GM18873 (cell line): Measurements from ENCODE around the gene TM9SF4.

Source experiments
- ATAC-seq: cut with Tn5 transposase; IDR thresholded peaks from one replicate; pipeline ENCODE4 v1.9.1; 2021; ENCODE audit warnings: mild to moderate bottlenecking, moderate library complexity, moderate number of reproducible peaks; ENCODE audit not compliant: unreplicated experiment, low FRiP score

The TM9SF4 gene, protein sequence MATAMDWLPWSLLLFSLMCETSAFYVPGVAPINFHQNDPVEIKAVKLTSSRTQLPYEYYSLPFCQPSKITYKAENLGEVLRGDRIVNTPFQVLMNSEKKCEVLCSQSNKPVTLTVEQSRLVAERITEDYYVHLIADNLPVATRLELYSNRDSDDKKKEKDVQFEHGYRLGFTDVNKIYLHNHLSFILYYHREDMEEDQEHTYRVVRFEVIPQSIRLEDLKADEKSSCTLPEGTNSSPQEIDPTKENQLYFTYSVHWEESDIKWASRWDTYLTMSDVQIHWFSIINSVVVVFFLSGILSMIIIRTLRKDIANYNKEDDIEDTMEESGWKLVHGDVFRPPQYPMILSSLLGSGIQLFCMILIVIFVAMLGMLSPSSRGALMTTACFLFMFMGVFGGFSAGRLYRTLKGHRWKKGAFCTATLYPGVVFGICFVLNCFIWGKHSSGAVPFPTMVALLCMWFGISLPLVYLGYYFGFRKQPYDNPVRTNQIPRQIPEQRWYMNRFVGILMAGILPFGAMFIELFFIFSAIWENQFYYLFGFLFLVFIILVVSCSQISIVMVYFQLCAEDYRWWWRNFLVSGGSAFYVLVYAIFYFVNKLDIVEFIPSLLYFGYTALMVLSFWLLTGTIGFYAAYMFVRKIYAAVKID

DNA sequence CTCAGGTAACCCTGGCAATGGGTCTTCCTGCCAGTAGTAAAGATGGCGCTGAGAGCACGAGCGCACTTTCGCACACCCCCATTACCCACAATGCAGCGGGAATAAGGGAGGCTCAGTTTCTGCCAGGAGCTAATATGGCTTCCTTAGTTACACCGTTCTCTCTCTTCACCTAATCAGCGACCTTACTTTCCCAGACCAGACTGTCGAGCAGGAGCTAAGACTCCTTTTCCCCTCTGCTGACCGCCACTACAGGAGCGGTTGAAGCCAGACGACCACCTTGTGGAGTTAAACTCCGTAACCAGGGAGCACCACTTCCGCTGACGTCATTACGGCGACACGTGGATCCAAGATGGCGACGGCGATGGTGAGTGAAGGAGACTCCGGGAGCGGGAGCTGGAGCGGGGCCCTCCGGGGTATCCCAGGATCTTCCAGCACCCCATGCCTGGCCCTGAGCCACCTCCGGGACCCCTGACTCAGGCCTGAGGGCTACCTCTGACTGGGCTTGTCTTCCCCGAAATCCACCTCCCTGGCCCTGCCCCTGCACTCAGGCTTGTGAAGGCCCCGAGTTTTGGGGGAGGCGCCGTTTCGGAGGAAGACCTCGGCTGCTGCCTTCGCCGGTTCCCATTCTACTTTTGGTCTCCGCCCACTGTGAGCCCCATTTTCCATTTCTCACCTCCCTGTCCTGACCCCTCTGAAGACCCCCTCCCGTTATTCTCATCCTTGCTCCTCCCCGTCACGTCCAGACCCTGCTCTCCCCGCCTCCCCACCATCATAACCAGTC lies at the start of gene TM9SF4:
TM9SF4 (plus strand) TSS at position 323 of the 781 bp plus-strand sequence; CDS start at position 350, 27 bp downstream.
- ATAC-seq = peak; percentile 74

DNA sequence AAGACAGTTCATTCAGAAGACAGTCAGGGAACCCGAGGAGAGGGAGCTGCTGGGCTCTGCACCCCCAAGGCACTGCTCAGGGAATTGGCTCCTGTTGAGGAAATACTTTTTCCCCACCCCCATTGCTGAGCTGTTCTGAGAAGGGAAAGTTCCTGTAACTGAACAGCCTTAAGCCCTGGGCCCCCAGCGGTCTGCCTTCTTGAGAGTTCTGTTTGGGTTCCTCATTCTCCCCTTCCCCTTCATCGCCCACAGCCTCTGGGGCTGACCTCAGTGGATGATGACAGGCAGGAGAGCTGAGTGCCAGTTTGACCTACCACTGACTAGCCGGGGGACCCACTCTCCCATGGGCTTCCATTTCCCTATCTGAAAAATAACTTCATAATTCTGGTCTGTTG lies 46.7 kb upstream of the TM9SF4 start:
- no peak for ATAC-seq

DNA sequence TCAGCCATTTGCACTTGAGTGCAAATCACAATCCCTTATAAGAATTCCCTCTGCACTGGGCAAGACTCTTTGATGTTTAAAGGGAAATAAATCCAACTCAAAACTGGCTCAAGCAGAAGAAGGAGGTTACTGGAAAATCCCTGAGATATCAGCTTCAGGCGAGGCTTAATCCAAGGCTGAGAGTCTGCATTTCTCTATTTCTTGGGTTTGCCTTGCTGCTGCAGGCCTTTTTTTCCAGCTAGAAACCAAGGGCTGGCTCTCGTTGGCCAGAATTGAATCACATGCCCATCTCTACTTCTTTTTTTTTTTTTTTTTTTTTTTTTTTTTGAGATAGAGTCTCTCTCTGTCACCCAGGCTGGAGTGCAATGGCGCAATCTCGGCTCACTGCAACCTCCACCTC lies 45.8 kb upstream of the TM9SF4 start:
- no peak for ATAC-seq

DNA sequence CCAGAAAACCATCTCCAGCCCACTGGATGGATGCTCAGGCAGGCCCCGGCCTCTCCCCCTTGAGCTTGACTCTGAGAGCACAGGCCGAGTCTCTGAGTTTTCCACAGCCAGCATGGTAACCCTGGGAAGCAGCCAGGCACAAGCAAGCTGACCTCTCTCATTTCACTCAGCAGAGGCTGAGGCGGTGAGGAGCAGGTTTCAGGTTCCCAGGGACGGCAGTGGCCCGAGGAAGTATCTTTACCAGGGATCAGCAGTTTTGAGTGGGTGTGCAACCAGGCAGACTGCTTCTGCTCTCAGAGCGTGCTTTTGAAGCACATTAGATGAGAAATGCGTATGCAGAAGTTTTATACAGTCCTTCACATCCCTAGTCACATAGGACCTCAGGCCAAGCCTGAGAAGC lies 44.8 kb upstream of the TM9SF4 start:
- no peak for ATAC-seq

DNA sequence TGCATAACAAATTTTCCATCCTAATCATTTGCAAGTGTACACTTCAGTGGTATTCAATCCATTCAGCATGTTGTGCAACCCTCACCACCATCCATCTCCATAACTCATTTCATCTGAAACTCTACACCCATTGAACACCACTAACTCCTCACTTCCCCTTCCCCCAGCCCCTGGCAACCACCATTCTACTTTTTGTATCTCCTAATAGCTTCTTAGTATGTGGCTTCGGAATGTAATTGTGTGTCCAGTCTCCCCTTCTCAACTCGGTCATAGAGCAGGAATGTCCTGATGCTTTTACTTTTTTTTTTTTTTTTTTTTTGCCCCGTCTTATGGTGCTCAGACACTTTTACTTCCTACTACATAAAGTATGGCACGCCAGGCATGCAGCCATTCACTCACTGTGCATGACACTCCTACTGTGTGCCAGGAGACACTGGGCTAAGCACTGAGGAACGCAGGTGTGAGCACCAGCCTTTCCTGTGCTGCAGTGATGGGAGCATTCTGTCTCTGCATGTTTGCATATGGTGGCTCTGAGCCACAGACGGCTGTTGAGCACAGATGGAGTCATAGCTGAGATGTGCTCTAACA lies 42.2 kb upstream of the TM9SF4 start:
- no peak for ATAC-seq

GRCh38 chr20:32068174-32068573 lies 41.3 kb upstream of the TM9SF4 start:
- no peak for ATAC-seq

DNA sequence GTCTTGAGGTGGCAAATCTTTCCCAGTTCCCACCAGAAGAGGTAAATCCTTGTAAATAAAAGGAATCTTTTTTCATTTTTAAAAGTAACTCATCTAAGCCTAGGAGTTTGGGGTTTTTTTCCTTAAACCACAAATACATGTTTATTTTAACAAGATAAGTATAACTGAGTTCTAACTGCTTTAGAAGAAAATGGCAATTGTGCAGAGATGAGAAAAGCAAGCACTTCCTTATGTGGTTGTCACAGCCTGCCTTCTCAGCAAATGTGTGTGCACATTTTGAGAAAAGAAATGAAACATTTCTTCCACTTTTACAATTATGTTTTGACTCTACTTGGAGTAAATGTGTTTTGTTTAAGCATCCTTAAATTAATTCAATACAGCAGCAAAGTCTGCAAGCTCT lies 39.8 kb upstream of the TM9SF4 start:
- ATAC-seq = no peak

GRCh38 chr20:32070282-32070681 lies 39.2 kb upstream of the TM9SF4 start:
- no peak for ATAC-seq

DNA sequence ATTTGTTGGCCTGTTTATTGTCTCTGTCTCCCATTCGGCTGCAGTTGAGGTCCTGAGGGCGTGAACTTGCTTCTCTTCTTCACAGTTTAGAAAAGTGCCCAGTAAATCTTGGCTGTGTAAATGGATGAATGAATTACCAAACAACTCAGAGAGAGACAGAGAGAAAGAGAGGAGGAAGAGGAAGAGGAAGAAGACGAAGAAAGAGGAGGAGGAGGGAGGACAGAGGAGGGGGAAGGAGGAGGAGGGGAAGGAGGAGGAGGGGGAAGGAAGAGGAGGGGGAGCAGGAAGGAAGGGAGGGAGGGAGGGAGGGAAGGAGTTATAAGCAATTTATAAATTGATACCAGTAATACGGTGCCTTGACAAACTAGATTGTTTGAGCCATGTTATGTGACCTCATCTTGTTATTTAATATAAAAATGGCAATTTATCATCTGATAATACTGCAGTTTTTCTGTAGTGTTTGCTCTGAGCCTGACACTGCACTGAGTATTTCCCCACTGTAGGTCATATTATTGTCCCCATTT lies 38.8 kb upstream of the TM9SF4 start:
- ATAC-seq = no peak

GRCh38 chr20:32071395-32072167 lies 37.9 kb upstream of the TM9SF4 start:
- ATAC-seq = no peak

DNA sequence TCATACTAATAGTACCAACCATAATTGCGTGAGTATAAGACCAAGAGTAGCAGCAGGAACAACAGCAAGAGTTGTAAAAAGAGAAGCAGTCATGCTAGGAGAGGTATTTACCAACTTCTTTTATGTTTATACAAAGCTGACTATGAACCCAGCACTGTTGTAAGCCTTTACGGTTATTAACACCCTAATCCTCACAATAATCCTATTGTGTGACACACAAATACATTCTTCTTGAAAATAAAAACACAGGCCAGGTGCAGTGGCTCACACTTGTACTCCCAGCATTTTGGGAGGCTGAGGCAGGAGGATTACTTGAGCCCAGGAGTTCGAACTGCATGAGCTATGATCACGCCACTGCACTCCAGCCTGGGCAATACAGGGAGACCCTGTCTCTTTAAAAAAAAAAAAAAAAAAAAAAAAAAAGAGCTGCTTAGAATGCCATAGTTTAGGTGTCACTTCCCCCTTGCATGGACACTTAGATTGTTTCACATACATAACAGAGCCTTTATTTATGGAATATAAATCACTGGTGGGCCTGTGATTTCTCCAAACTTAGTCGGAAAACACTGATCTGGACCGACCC lies 37.3 kb upstream of the TM9SF4 start:
- no peak for ATAC-seq

GRCh38 chr20:32075534-32075933 lies 34.0 kb upstream of the TM9SF4 start:
- ATAC-seq = no peak

DNA sequence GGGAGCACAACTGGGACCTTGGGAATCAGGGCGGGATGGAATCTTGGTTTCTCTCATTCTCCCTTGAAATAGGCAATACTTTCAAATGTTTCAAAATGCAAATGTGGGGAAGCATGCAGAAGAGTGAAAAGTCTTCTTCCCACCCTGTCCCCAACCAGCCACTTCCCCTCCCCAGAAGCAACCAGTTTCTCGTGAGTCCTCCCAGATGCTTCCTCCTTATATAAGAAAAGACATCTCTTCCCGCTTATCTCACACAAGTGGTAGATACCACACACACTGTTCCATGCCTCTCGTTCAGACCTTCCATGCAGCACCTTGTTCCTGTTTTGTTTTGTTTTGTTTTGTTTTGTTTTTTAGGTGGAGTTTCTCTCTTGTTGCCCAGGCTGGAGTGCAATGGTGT lies 32.3 kb upstream of the TM9SF4 start:
- ATAC-seq = no peak

DNA sequence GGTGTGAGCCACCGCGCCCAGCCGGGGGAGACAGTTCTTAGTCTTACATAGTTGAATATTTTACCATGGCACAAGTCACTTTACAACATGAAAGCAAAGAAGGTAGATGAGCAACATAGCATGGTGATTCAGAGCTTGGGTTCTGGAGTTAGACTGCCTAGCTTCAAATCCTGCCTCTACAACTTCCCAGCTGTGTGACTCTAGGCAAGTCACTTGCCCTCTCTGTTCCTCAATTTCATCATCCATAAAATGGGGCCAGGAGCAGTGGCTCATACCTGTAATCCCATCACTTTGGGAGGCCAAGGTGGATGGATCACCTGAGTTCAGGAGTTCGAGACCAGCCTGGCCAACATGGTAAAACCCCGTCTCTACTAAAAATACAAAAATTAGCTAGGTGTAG lies 31.2 kb upstream of the TM9SF4 start:
- no peak for ATAC-seq

GRCh38 chr20:32078791-32079190 lies 30.7 kb upstream of the TM9SF4 start:
- no peak for ATAC-seq

DNA sequence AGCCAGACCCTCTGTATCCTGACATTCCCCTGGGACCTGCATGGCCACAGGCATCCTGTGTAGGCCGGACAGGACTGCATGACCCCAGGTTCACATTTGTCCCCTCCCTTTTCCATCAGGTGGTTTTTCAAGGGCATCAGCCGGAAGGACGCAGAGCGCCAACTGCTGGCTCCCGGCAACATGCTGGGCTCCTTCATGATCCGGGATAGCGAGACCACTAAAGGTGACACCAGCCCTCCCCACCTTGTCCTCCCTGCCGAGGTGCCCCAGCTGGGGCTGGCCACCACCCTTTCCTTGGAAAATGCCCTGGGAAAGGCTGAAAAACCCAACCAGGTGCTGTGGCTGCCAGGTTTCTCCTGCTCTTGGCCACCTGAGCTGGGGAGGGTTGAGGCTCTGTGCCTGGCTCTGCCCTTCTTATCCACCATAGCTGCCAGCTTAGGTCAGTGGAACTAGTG lies 29.8 kb upstream of the TM9SF4 start:
- no peak for ATAC-seq

GRCh38 chr20:32080783-32081182 lies 28.7 kb upstream of the TM9SF4 start:
- ATAC-seq = no peak

DNA sequence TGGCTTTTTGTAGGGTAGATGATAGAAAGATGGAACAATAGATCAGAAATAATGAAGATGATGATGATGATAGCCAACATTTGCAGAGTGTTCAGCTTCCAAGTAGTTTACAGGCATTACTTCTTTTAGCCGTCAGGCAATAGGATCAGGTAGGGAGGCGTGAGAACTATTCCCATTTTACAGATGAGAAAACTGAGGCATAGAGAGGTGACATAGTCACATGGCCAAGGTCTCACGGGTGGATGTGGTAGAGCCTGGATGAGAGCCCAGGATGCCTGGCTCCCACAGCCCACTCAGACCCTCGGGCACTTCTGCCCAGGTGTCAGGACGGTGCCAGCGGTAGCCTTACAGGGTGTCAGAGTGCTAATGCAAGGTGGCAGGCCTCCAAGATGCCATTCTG lies 26.0 kb upstream of the TM9SF4 start:
- no peak for ATAC-seq

DNA sequence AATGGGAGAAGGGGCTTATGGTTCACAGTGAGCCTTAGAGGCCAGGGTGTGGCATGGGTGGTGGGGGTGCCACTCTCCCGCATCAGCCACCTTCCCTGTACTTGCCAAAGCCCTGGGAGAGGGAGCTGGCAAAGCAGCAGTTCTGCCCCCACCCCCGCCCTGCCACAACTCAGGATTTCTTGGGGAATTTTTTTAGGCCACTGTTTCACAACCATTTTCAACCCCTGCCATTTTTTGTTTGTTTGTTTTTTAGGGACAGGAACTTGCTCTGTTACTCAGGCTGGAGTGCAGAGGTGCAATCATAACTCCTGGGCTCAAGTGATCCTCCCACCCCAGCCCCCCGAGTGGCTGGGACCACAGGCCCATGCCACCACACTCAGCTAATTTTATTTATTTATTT lies 22.4 kb upstream of the TM9SF4 start:
- no peak for ATAC-seq

DNA sequence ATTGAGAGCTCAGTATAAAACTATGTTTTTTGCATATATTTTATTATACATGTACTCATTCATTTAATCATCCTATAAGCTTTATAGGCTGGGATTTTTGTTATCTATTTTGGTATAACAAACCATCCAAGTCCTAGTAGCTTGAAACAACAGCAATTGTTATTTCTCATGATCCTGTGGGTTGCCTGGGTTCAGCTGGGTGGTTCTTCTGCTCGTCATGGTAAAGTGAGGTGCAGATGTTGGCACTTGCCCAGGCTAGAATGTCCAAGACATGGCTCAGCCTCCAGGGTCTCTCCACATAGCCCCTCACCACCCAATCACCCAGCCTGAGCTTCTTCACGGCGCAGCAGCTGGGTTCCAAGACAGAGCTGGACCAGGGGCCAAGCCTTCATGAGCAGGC lies 20.8 kb upstream of the TM9SF4 start:
- no peak for ATAC-seq
